Right lobe of liver (tissue), 6 donors: ENCODE measurements around the gene GATAD2B. TPM values are rescaled to one million over a fixed set of nuclear protein-coding genes. Genes with fewer than 3 reads are reported as not detected.

Experiments
- ATAC-seq, 4 donors: fragments of 200-7000 bp; cut with Tn5 transposase; one replicate each; pipeline ENCODE4 v1.9.1; 2020; ENCODE audit warnings: mild to moderate bottlenecking in 4 of 4, moderate library complexity in 4 of 4
- DNase-seq, 3 donors: peaks; one replicate each; pipeline ENCODE4 v3.0.0-alpha.2; 2020
- H3K27ac ChIP-seq, 3 donors: fragments of 200-600 bp; one replicate each; pipeline ENCODE4 v1.8.0; 2022
- H3K27me3 ChIP-seq, 2 donors: fragments of 200-600 bp; one replicate each; pipeline ENCODE4 v1.8.0; 2022
- H3K36me3 ChIP-seq, 4 donors: fragments of 200-600 bp; sonication (generic) in 1 of 4; one replicate each; pipeline versions ENCODE4 v1.5.1 to v1.8.0; 2017 to 2022; ENCODE audit warnings: control low read depth in 1 of 4
- H3K4me1 ChIP-seq, 4 donors: fragments of 200-600 bp; sonication (generic) in 1 of 4; one replicate each; pipeline versions ENCODE4 v1.5.1 to v1.8.0; 2017 to 2022; ENCODE audit warnings: control low read depth in 1 of 4
- H3K4me3 ChIP-seq, 3 donors: fragments of 200-600 bp; one replicate each; pipeline ENCODE4 v1.8.0; 2022
- H3K9me3 ChIP-seq, 4 donors: fragments of 200-600 bp; sonication (generic) in 1 of 4; one replicate each; pipeline versions ENCODE4 v1.5.1 to v1.8.0; 2017 to 2022; ENCODE audit warnings: control low read depth in 1 of 4
- POLR2A ChIP-seq: fragments of 450-650 bp; IDR thresholded peaks from one replicate; pipeline ENCODE4 v1.6.1; 2017; ENCODE audit warnings: antibody characterized with exemption, mild to moderate bottlenecking
- WGBS: methylation state at CpG from one replicate; pipeline ENCODE4 v1.1.6; 2018; ENCODE audit warnings: low coverage, low lambda C conversion rate; ENCODE audit not compliant: insufficient coverage; ENCODE audit errors: missing lambda C conversion rate; 5-methylcytosine and 5-hydroxymethylcytosine counted together
- intact Hi-C, 2 donors: fragments of 100-400 bp; cut with DNase I; formaldehyde crosslinking; loops; one replicate each; pipeline versions ENCODE4 v1.11.2 to v1.14.1; 2022
- total RNA-seq, 6 experiments: library from RNA; depleted of rRNA in 2 of 6; stranded (reverse); fragments of >200 nt in 2 of 6; fragmentation: NEBNext Ultra II Directional in 3 of 6; extraction: Animal tissue kit (Norgen Biotek cat#: 25700) in 3 of 6; gene quantifications; one replicate each; pipeline versions ENCODE4 v1.1.0 to v1.2.4, GENCODE V29; 2016 to 2023
- TF ChIP-seq, protein P1 (sequence below), 4 donors: fragments of 200-600 bp in 3 of 4; fragments of 450-650 bp in 1 of 4; IDR thresholded peaks; one replicate each; pipeline versions ENCODE4 v1.5.1 to v1.8.0; 2016 to 2022; ENCODE audit warnings: antibody characterized with exemption in 4 of 4, mild to moderate bottlenecking in 2 of 4
- donor health status: DM: no; HTN: yes; CAD: no.
- donor health status: DM: no; HTN: no; CAD: no.
- donor health status: DM: no; HTN: no; CAD: no.
- donor health status: DM: no; HTN: yes; CAD: no.
- donor health status: DM: no; HTN: yes; CAD: no.

The GATAD2B gene
- total RNA-seq, 6 experiments from 2014 or later = 9.8 to 20.3 (median 16.8) TPM

DNA sequence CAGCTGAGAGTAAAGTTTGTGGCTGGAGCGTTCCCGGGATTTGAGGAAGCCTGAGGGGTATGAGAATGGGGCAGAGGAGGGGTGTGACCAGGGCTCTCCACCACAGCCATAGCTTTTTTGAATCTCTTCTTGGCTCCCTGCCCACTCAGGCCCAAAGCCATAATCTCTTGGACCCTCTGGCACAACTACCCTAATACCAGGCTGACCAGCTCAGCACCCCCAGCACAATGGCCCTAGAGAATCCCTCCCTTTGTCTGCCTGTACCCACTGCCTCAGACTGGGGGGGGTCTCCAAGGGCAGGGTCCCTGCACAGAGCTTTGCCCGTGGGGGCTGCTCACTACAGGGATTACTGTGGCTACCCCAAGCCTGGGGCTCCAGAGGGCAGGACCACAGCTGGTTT lies 16.2 kb upstream of the GATAD2B start:
- H3K36me3 ChIP-seq = peaks cover 0 to 49% (median 21%) of the 10 kb centered on the region in 4 donors
- ATAC-seq = no peak
- H3K9me3 ChIP-seq = no peaks in the 10 kb centered on the region
- peak in 1 of 3 donors; percentile 29 for DNase-seq
- intact Hi-C loops = no loop called here
- no peak overlapping the region for H3K27ac ChIP-seq
- H3K4me1 ChIP-seq = peaks cover 0 to 19% (median 11%) of the 10 kb centered on the region in 4 donors
- TF ChIP-seq POLR2A = no peak
- TF ChIP-seq, protein P1, sequence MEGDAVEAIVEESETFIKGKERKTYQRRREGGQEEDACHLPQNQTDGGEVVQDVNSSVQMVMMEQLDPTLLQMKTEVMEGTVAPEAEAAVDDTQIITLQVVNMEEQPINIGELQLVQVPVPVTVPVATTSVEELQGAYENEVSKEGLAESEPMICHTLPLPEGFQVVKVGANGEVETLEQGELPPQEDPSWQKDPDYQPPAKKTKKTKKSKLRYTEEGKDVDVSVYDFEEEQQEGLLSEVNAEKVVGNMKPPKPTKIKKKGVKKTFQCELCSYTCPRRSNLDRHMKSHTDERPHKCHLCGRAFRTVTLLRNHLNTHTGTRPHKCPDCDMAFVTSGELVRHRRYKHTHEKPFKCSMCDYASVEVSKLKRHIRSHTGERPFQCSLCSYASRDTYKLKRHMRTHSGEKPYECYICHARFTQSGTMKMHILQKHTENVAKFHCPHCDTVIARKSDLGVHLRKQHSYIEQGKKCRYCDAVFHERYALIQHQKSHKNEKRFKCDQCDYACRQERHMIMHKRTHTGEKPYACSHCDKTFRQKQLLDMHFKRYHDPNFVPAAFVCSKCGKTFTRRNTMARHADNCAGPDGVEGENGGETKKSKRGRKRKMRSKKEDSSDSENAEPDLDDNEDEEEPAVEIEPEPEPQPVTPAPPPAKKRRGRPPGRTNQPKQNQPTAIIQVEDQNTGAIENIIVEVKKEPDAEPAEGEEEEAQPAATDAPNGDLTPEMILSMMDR (IDR thresholded peaks at IDR 0.05) = no peak
- H3K4me3 ChIP-seq = no peak overlapping the region
- WGBS = 71% methylated on average over 1 of the region's 3 CpGs
- H3K27me3 ChIP-seq = no peaks in the 10 kb centered on the region

DNA sequence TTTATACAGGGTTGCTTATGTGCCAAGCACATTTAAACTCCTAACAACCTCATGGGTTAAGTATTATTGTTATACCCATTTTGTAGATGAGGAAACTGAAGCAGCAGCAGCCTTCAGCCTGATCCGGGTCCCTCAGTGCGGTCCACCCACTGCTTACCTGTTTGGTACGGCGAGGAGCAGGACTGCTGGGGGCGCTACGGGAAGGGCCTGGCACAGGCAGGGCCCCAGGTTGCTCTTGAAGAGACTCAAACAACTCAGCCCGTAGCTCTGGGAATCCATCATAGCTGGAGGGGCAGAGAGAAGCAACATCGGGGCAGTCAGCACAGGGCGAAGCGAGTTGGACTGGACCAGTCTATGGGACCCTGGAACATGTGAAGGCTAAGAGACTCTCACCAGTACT lies 14.6 kb upstream of the GATAD2B start:
- H3K4me3 ChIP-seq = no peak overlapping the region
- no peaks in the 10 kb centered on the region for H3K27me3 ChIP-seq
- peak in 1 of 3 donors; percentile 30 for DNase-seq
- no peak overlapping the region for H3K27ac ChIP-seq
- H3K36me3 ChIP-seq = peaks cover 5 to 61% (median 24%) of the 10 kb centered on the region in 4 donors
- WGBS = 100% methylated on average over 5 of the region's 10 CpGs
- ATAC-seq = no peak
- intact Hi-C loops = no loop called here
- TF ChIP-seq POLR2A = no peak
- TF ChIP-seq, protein P1 (IDR thresholded peaks at IDR 0.05) = no peak
- H3K9me3 ChIP-seq = no peaks in the 10 kb centered on the region
- H3K4me1 ChIP-seq = peaks cover 0 to 2% (median 0%) of the 10 kb centered on the region in 4 donors

DNA sequence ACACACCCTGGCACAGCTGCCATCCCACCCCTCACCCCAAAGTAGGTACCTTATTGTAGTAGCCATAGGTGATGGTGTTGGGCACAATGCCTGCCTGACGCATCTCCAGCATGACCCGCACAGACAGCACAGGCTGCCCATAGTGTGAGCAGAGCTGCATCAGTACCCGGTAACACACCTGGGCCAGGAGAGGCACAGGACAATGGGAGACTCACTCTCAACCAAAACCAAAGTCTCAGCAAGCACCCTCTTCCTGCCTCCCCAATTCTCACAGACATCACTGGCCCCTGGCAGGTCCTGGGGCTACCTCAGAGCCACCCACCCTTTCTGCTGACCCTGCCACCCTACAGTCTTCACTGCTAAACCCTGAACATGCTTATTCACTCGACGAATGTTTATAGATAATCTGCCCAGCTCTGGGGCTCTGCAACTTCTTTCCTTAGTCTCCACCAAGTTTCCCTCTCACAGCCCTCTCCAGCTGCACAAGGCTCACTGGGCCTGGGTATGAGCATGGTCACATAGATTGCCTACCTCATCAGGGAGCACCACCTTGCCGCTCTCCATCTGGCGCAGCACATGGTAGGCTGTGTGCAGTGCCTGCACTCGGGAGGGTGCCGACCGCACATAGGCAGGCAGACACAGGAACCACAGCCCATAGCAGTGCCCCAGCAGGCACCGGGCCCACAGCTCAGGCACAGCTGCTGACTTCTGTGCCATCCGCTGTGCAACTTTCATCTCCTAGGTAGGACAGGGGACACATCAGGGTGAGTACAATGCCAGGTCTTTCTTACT lies 13.4 kb upstream of the GATAD2B start:
- Histone ChIP-seq H3K4me3 (no peak overlapping the region), H3K36me3 (peaks cover 5 to 63% (median 24%) of the 10 kb centered on the region in 4 donors), H3K27me3 (no peaks in the 10 kb centered on the region), H3K9me3 (no peaks in the 10 kb centered on the region), H3K4me1 (no peaks in the 10 kb centered on the region), H3K27ac (no peak overlapping the region)
- 98% methylated on average over 7 of the region's 12 CpGs for WGBS
- ATAC-seq (no peak), DNase-seq (peak in 1 of 3 donors; percentile 44)
- TF ChIP-seq, protein P1 (IDR thresholded peaks at IDR 0.05) = no peak
- no peak for TF ChIP-seq POLR2A
- intact Hi-C loops = no loop called here

DNA sequence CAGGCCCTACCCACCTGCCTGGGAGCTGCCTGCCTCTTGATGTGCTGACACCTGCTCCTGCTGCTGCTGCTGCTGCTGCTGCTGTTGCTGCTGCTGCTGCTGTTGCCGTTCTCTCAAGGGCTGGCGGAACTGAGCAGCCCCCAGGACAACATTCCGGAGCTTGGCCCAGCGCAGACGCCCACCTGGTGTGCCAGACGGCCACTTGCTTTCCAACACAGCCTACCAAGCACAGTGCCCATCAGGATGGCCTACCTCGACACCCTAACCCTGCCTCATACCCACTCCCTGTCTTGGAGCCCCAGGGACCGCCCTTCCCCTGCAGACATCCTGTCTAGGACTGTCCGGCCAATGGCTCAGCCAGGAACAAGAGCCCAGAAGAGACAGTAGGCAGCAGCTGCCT lies 12.0 kb upstream of the GATAD2B start:
- no peak overlapping the region for H3K4me3 ChIP-seq
- H3K4me1 ChIP-seq = no peaks in the 10 kb centered on the region
- ATAC-seq (no peak), DNase-seq (peak in 1 of 3 donors; percentile 35)
- peaks cover 5 to 61% (median 24%) of the 10 kb centered on the region in 4 donors for H3K36me3 ChIP-seq
- TF ChIP-seq POLR2A = no peak
- TF ChIP-seq, protein P1 (IDR thresholded peaks at IDR 0.05) = no peak
- H3K27me3 ChIP-seq = no peaks in the 10 kb centered on the region
- no peak overlapping the region for H3K27ac ChIP-seq
- no peaks in the 10 kb centered on the region for H3K9me3 ChIP-seq
- intact Hi-C loops = no loop called here
- 79% methylated on average over 5 of the region's 9 CpGs for WGBS
